Osteoblast (primary cell): ENCODE measurements around the gene SUCLA2. TPM values are rescaled to one million over a fixed set of nuclear protein-coding genes. Genes with fewer than 3 reads are reported as not detected.

Experiments
- DNase-seq: peaks from one replicate; pipeline ENCODE4 v3.0.0; 2011; ENCODE audit warnings: low spot score, mixed read lengths; ENCODE audit not compliant: insufficient read length; ENCODE audit errors: missing footprints
- H2AFZ ChIP-seq: 2 replicates; pipeline ENCODE4 v1.6.0; 2011; ENCODE audit warnings: mild to moderate bottlenecking, low read length
- H3K27ac ChIP-seq: 2 replicates; pipeline ENCODE4 v1.5.1; 2011; ENCODE audit warnings: mild to moderate bottlenecking, low read depth, low read length, moderate library complexity
- H3K27me3 ChIP-seq: 2 replicates; pipeline ENCODE4 v1.6.0; 2012; ENCODE audit warnings: mild to moderate bottlenecking, control low read depth, inconsistent platforms, low read length, moderate library complexity; ENCODE audit not compliant: insufficient read depth
- H3K36me3 ChIP-seq: 2 replicates; pipeline ENCODE4 v1.5.1; 2011; ENCODE audit warnings: mild to moderate bottlenecking, low read length, control low read depth, moderate library complexity; ENCODE audit not compliant: insufficient read depth
- H3K4me1 ChIP-seq: 2 replicates; pipeline ENCODE4 v1.5.1; 2011; ENCODE audit warnings: mild to moderate bottlenecking, low read length, control low read depth, moderate library complexity; ENCODE audit not compliant: insufficient read depth
- H3K4me2 ChIP-seq: 2 replicates; pipeline ENCODE4 v1.6.0; 2011; ENCODE audit warnings: mild to moderate bottlenecking, low read length; ENCODE audit not compliant: insufficient read depth
- H3K4me3 ChIP-seq: fragments of 200-600 bp; sonication (generic); 3 replicates; pipeline ENCODE4 v1.5.1; 2012; ENCODE audit warnings: mild to moderate bottlenecking, low read length, inconsistent platforms; ENCODE audit not compliant: insufficient read depth
- H3K79me2 ChIP-seq: 2 replicates; pipeline ENCODE4 v1.6.0; 2012; ENCODE audit warnings: mild to moderate bottlenecking, low read length, control low read depth, inconsistent platforms; ENCODE audit not compliant: insufficient read depth
- H3K9me3 ChIP-seq: 2 replicates; pipeline ENCODE4 v1.5.1; 2011; ENCODE audit warnings: low read depth, low read length, control low read depth
- H4K20me1 ChIP-seq: 2 replicates; pipeline ENCODE4 v1.6.0; 2012; ENCODE audit warnings: mild to moderate bottlenecking, low read length, control low read depth; ENCODE audit not compliant: insufficient read depth
- total RNA-seq: library from RNA; depleted of rRNA; stranded (reverse); fragments of >200 nt; gene quantifications from 2 replicates; pipeline ENCODE4 v1.2.3, GENCODE V29; 2012
- TF ChIP-seq, protein P1 (sequence below): IDR thresholded peaks from 2 replicates; pipeline ENCODE4 v1.5.1; 2011; ENCODE audit warnings: mild to moderate bottlenecking, low read depth, low read length, moderate library complexity; ENCODE audit errors: extremely low read depth

Gene SUCLA2
- total RNA-seq, 1 donor, result 36.6 TPM

DNA sequence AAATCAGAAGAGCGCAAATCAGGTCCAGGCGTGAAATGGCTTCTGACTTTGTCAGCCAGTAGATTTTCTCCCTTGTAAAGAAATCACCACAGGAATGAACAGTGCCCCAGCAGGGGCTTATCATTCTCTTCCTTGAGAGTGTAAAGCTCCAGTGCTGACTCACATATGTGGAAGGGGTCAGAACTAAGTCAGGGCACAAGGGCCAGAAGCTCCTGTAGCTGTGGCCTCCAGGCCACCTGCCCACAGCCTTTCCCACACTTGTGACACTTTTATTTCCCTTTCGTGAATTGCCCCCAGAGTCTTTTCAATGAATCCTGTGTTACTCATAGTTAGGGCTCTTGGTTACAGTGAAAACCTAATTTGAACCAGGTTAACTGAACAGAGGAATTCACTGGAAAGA lies 99.6 kb downstream of the SUCLA2 start:
- H2AFZ ChIP-seq, result no peak overlapping the region
- H3K4me1 ChIP-seq, result peaks cover 6% of the 10 kb centered on the region
- no peak overlapping the region for H3K27ac ChIP-seq
- H3K9me3 ChIP-seq, result no peaks in the 10 kb centered on the region
- TF ChIP-seq, protein P1, sequence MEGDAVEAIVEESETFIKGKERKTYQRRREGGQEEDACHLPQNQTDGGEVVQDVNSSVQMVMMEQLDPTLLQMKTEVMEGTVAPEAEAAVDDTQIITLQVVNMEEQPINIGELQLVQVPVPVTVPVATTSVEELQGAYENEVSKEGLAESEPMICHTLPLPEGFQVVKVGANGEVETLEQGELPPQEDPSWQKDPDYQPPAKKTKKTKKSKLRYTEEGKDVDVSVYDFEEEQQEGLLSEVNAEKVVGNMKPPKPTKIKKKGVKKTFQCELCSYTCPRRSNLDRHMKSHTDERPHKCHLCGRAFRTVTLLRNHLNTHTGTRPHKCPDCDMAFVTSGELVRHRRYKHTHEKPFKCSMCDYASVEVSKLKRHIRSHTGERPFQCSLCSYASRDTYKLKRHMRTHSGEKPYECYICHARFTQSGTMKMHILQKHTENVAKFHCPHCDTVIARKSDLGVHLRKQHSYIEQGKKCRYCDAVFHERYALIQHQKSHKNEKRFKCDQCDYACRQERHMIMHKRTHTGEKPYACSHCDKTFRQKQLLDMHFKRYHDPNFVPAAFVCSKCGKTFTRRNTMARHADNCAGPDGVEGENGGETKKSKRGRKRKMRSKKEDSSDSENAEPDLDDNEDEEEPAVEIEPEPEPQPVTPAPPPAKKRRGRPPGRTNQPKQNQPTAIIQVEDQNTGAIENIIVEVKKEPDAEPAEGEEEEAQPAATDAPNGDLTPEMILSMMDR, result no peak
- no peaks in the 10 kb centered on the region for H3K79me2 ChIP-seq
- no peak overlapping the region for H3K4me2 ChIP-seq
- H3K36me3 ChIP-seq, result no peaks in the 10 kb centered on the region
- no peaks in the 10 kb centered on the region for H3K27me3 ChIP-seq
- no peak for DNase-seq
- H4K20me1 ChIP-seq, result no peaks in the 10 kb centered on the region
- no peak overlapping the region for H3K4me3 ChIP-seq

DNA sequence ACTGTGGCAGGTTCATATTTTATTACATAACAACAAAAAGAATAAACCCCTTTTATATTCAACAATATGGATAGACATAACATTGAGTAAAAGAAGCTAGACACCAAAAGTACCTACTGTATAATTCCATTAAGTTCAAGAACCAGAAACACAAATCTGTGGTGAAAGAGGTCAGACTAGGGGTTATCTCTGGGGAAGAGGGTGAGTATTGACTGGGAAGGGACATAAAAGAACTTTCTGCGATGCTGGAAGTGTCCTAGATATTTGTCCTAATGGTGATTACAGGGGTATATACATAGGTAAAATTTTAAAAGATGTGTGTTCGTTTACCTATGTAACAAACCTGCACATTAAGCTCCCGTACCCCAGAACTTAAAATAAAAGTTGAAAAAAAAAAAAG lies 103.0 kb downstream of the SUCLA2 start:
- DNase-seq, result no peak
- H3K4me1 ChIP-seq, result peaks cover 6% of the 10 kb centered on the region
- H3K79me2 ChIP-seq, result no peaks in the 10 kb centered on the region
- no peak overlapping the region for H3K4me2 ChIP-seq
- H3K9me3 ChIP-seq, result no peaks in the 10 kb centered on the region
- no peaks in the 10 kb centered on the region for H3K27me3 ChIP-seq
- TF ChIP-seq, protein P1, result no peak
- no peaks in the 10 kb centered on the region for H3K36me3 ChIP-seq
- H3K27ac ChIP-seq, result no peak overlapping the region
- H4K20me1 ChIP-seq, result no peaks in the 10 kb centered on the region
- H2AFZ ChIP-seq, result no peak overlapping the region
- no peak overlapping the region for H3K4me3 ChIP-seq

DNA sequence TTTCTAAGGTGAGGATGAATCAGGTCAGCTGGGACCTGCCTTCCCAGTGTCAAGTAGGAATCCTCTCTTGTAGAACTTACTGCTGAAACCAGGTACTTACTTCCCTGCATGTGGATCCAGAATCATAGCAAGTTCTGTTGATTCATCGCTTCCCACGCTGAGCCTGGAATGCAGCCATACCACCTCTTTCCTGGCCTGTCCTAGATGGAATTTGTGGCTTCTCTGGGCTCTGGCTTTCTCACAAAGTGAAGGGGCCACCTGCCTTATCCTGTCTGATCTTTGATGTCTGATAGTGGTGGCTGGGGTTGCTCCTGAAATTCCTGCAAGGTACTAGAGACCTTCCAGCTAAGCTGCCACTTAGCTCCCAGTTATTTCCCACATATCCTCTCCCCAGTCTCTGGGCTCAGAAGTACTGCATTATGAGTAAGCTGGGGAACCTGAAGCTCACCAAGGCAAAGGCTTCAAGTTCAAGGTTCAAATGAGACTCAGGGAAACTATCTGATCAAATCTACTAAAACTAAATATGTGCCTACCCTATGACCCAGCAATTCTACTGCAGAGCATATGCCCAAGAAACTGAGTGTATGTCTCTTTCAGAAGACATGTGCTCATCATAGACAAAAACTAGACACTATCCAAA lies 103.5 kb downstream of the SUCLA2 start:
- H4K20me1 ChIP-seq, result no peaks in the 10 kb centered on the region
- TF ChIP-seq, protein P1, result no peak
- H2AFZ ChIP-seq, result no peak overlapping the region
- no peaks in the 10 kb centered on the region for H3K36me3 ChIP-seq
- no peaks in the 10 kb centered on the region for H3K9me3 ChIP-seq
- no peak overlapping the region for H3K27ac ChIP-seq
- H3K4me3 ChIP-seq, result no peak overlapping the region
- H3K79me2 ChIP-seq, result no peaks in the 10 kb centered on the region
- no peak overlapping the region for H3K4me2 ChIP-seq
- no peaks in the 10 kb centered on the region for H3K27me3 ChIP-seq
- no peak for DNase-seq
- peaks cover 6% of the 10 kb centered on the region for H3K4me1 ChIP-seq

DNA sequence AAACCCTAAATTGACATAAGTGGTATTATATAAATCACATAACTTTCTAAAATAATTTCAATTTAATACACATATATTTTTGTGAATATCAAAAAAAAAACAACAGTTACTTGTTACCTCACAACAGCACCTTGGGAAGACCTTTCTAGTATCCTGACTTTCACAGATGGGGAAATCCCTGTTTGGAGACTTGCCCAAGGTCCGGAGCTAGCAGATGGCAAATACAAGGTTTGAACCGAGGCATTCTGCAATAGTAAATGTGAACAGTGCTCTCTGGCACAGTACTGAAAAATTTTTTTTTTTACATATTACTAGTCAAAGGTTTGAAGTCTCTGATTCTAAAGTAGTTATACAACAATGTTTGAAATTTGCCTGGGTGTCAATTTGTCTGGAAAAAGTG lies 104.5 kb downstream of the SUCLA2 start:
- Histone ChIP-seq H4K20me1 (no peaks in the 10 kb centered on the region), H3K9me3 (no peaks in the 10 kb centered on the region), H3K36me3 (no peaks in the 10 kb centered on the region), H3K4me3 (no peak overlapping the region), H3K27me3 (no peaks in the 10 kb centered on the region), H3K4me1 (peaks cover 6% of the 10 kb centered on the region), H3K27ac (no peak overlapping the region), H2AFZ (no peak overlapping the region), H3K4me2 (no peak overlapping the region), H3K79me2 (no peaks in the 10 kb centered on the region)
- no peak for DNase-seq
- TF ChIP-seq, protein P1, result no peak
